H1 (cell line): Measurements from ENCODE around the gene TP53BP2. TPM values are rescaled to one million over a fixed set of nuclear protein-coding genes. Genes with fewer than 3 reads are reported as not detected.

Experiments
- CTCF ChIA-PET: fragments of 300-600 bp; sonication (Branson Sonifier 250); formaldehyde crosslinking; loops from one replicate; lab custom pipeline; 2021; ENCODE audit not compliant: partially characterized antibody; lab: Charles Lee
- POLR2A ChIA-PET: fragments of 300-600 bp; sonication (Branson Sonifier 250); formaldehyde crosslinking; loops from one replicate; lab custom pipeline; 2021; ENCODE audit warnings: inconsistent platforms; ENCODE audit not compliant: partially characterized antibody; lab: Charles Lee
- DNase-seq, 2 experiments: peaks; one replicate each; pipeline versions ENCODE4 v3.0.0 to v3.0.0-alpha.2; 2010 to 2022; ENCODE audit warnings: low spot score in 2 of 2, low read depth in 1 of 2, mixed read lengths in 1 of 2
- FAIRE-seq: peaks from 2 replicates; lab custom pipeline; 2011; peaks lifted over from hg19 to GRCh38; lab: Jason Lieb, UNC
- H2AFZ ChIP-seq: 2 replicates; pipeline ENCODE4 v1.8.1; 2012; ENCODE audit warnings: low read length, inconsistent platforms
- H2AK5ac ChIP-seq: 2 replicates; pipeline ENCODE4 v1.6.1; 2013; ENCODE audit warnings: low read depth, low read length
- H2BK120ac ChIP-seq: replicated peaks from 2 replicates; pipeline ENCODE3; 2013; ENCODE audit warnings: low read depth, low read length, inconsistent platforms
- H2BK12ac ChIP-seq: 2 replicates; pipeline ENCODE4 v1.6.1; 2013; ENCODE audit warnings: low read depth, low read length
- H2BK15ac ChIP-seq: 2 replicates; pipeline ENCODE4 v1.6.1; 2013; ENCODE audit warnings: low read length
- H2BK20ac ChIP-seq: 2 replicates; pipeline ENCODE4 v1.6.1; 2013; ENCODE audit warnings: low read length
- H2BK5ac ChIP-seq: 2 replicates; pipeline ENCODE4 v1.6.1; 2013; ENCODE audit warnings: low read depth, low read length
- H3K14ac ChIP-seq: 2 replicates; pipeline ENCODE4 v1.6.1; 2013; ENCODE audit warnings: inconsistent platforms; ENCODE audit not compliant: insufficient read length
- H3K18ac ChIP-seq: 2 replicates; pipeline ENCODE4 v1.6.1; 2013; ENCODE audit warnings: low read length; ENCODE audit errors: extremely low read depth
- H3K23ac ChIP-seq: 2 replicates; pipeline ENCODE4 v1.6.1; 2013; ENCODE audit warnings: inconsistent platforms; ENCODE audit not compliant: insufficient read length
- H3K23me2 ChIP-seq: 2 replicates; pipeline ENCODE4 v1.6.1; 2013; ENCODE audit warnings: low read depth, low read length
- H3K27ac ChIP-seq: 2 replicates; pipeline ENCODE4 v1.6.1; 2011; ENCODE audit warnings: low read depth, low read length, inconsistent platforms
- H3K27me3 ChIP-seq, 4 experiments: replicated peaks in 1 of 4; 1 replicate in 1 of 4; 2 replicates in 3 of 4; pipeline versions ENCODE4 v1.6.1 to v1.8.1; 2011 to 2013; ENCODE audit warnings: low read length in 3 of 4, mild to moderate bottlenecking in 3 of 4, inconsistent platforms in 2 of 4, mixed read lengths in 2 of 4, moderate library complexity in 1 of 4; ENCODE audit not compliant: control insufficient read depth in 3 of 4, insufficient read depth in 3 of 4; ENCODE audit errors: extremely low read depth in 1 of 4
- H3K36me3 ChIP-seq, 4 experiments: 2 replicates each; pipeline versions ENCODE4 v1.6.1 to v1.8.1; 2011 to 2013; ENCODE audit warnings: mild to moderate bottlenecking in 4 of 4, low read length in 3 of 4, moderate library complexity in 2 of 4, control low read depth in 1 of 4, inconsistent platforms in 1 of 4; ENCODE audit not compliant: insufficient read depth in 4 of 4, control insufficient read depth in 2 of 4
- H3K4ac ChIP-seq: replicated peaks from 2 replicates; pipeline ENCODE3; 2013; ENCODE audit warnings: low read length, low read depth, mixed read lengths, inconsistent platforms; ENCODE audit not compliant: insufficient read length
- H3K4me1 ChIP-seq, 4 experiments: replicated peaks in 1 of 4; 1 replicate in 1 of 4; 2 replicates in 3 of 4; pipeline versions ENCODE4 v1.6.1 to v1.8.1; 2011 to 2013; ENCODE audit warnings: low read length in 3 of 4, inconsistent platforms in 2 of 4, mixed read lengths in 1 of 4; ENCODE audit not compliant: insufficient read depth in 4 of 4, control insufficient read depth in 3 of 4
- H3K4me2 ChIP-seq, 2 experiments: 2 replicates each; pipeline versions ENCODE4 v1.6.1 to v1.8.1; 2011 to 2013; ENCODE audit warnings: low read depth in 2 of 2, low read length in 2 of 2, control low read depth in 1 of 2, inconsistent platforms in 1 of 2, mild to moderate bottlenecking in 1 of 2; ENCODE audit not compliant: insufficient read depth in 1 of 2
- H3K4me3 ChIP-seq, 4 experiments: fragments of 200-600, 300-600 bp in 1 of 4; sonication (generic), shearing (Covaris generic), sonication (Bioruptor Twin) in 1 of 4; 2 replicates each; pipeline versions ENCODE4 v1.5.1 to v1.8.1; 2011 to 2016; ENCODE audit warnings: low read length in 4 of 4, low read depth in 3 of 4, control low read depth in 2 of 4, inconsistent platforms in 2 of 4, mild to moderate bottlenecking in 2 of 4, mixed read lengths in 1 of 4, moderate library complexity in 1 of 4; ENCODE audit not compliant: insufficient read depth in 2 of 4; ENCODE audit errors: extremely low read depth in 1 of 4
- H3K56ac ChIP-seq: replicated peaks from 2 replicates; pipeline ENCODE3; 2013; ENCODE audit warnings: low read depth, mild to moderate bottlenecking, mixed read lengths, low read length, inconsistent platforms; ENCODE audit not compliant: insufficient read length
- H3K79me1 ChIP-seq: 2 replicates; pipeline ENCODE4 v1.6.1; 2013; ENCODE audit warnings: low read depth, low read length, control low read depth
- H3K79me2 ChIP-seq, 2 experiments: 2 replicates each; pipeline versions ENCODE4 v1.6.1 to v1.8.1; 2012 to 2013; ENCODE audit warnings: low read length in 2 of 2, mild to moderate bottlenecking in 2 of 2, inconsistent platforms in 1 of 2; ENCODE audit not compliant: insufficient read depth in 2 of 2, control insufficient read depth in 1 of 2
- H3K9ac ChIP-seq, 4 experiments: replicated peaks in 1 of 4; 1 replicate in 1 of 4; 2 replicates in 3 of 4; pipeline versions ENCODE4 v1.6.1 to v1.8.1; 2011 to 2013; ENCODE audit warnings: low read depth in 3 of 4, low read length in 3 of 4, control low read depth in 2 of 4, mild to moderate bottlenecking in 2 of 4, moderate library complexity in 2 of 4, inconsistent platforms in 1 of 4; ENCODE audit errors: extremely low read depth in 1 of 4
- H3K9me3 ChIP-seq, 2 experiments: 2 replicates each; pipeline versions ENCODE4 v1.6.1 to v1.8.1; 2012 to 2013; ENCODE audit warnings: mild to moderate bottlenecking in 2 of 2, moderate library complexity in 2 of 2, control low read depth in 1 of 2, inconsistent platforms in 1 of 2, low read depth in 1 of 2, low read length in 1 of 2, mixed read lengths in 1 of 2; ENCODE audit not compliant: insufficient read depth in 2 of 2
- H4K20me1 ChIP-seq, 2 experiments: replicated peaks in 1 of 2; 2 replicates each; pipeline versions ENCODE3 to v1.8.1; 2011 to 2013; ENCODE audit warnings: inconsistent platforms in 2 of 2, low read length in 2 of 2, mild to moderate bottlenecking in 1 of 2; ENCODE audit not compliant: insufficient read depth in 2 of 2, control insufficient read depth in 1 of 2
- H4K5ac ChIP-seq: 2 replicates; pipeline ENCODE4 v1.6.1; 2013; ENCODE audit warnings: low read length, low read depth, mixed read lengths, inconsistent platforms; ENCODE audit not compliant: insufficient read length
- H4K8ac ChIP-seq: 2 replicates; pipeline ENCODE4 v1.8.0; 2013; ENCODE audit warnings: mild to moderate bottlenecking, moderate library complexity, low read length, inconsistent platforms; ENCODE audit not compliant: insufficient read depth; ENCODE audit errors: extremely low read depth
- H4K91ac ChIP-seq: replicated peaks from 2 replicates; pipeline ENCODE3; 2013; ENCODE audit warnings: low read length, mixed read lengths, inconsistent platforms; ENCODE audit not compliant: insufficient read length
- ASH2L ChIP-seq: fragments of 200-600, 300-600 bp; sonication (generic); IDR thresholded peaks from one replicate; pipeline ENCODE4 v1.7.1; 2017; ENCODE audit warnings: low read length
- ATF3 ChIP-seq: IDR thresholded peaks from 2 replicates; pipeline ENCODE4 v1.6.1; 2011; ENCODE audit warnings: low read depth, mild to moderate bottlenecking, low read length; ENCODE audit not compliant: insufficient read depth
- CBX8 ChIP-seq: fragments of 300-800, 300-1000 bp; sonication (generic); IDR thresholded peaks from 2 replicates; pipeline ENCODE4 v1.7.1; 2016; ENCODE audit warnings: low read depth, low read length, borderline replicate concordance
- EGR1 ChIP-seq: IDR thresholded peaks from 2 replicates; pipeline ENCODE4 v1.6.1; 2011; ENCODE audit warnings: low read depth, low read length, borderline replicate concordance
- EZH2 ChIP-seq: fragments of 200-600 bp; sonication (generic); IDR thresholded peaks from 2 replicates; pipeline ENCODE4 v1.7.1; 2012; ENCODE audit warnings: low read depth, mild to moderate bottlenecking, moderate library complexity, low read length, inconsistent platforms; ENCODE audit not compliant: severe bottlenecking
- RXRA ChIP-seq: IDR thresholded peaks from 2 replicates; pipeline ENCODE4 v1.6.1; 2011; ENCODE audit warnings: low read depth, mild to moderate bottlenecking, low read length, moderate library complexity; ENCODE audit not compliant: insufficient read depth
- SAP30 ChIP-seq: fragments of 300-600 bp; sonication (generic); IDR thresholded peaks from 2 replicates; pipeline ENCODE4 v1.7.1; 2012; ENCODE audit warnings: low read length, moderate library complexity, mild to moderate bottlenecking, inconsistent platforms; ENCODE audit not compliant: insufficient read depth, insufficient replicate concordance
- SIX5 ChIP-seq: IDR thresholded peaks from 2 replicates; pipeline ENCODE4 v1.6.1; 2011; ENCODE audit warnings: mild to moderate bottlenecking, low read depth, low read length
- SUZ12 ChIP-seq: fragments of 200-600 bp; sonication (generic); IDR thresholded peaks from 2 replicates; pipeline ENCODE4 v1.6.1; 2012; ENCODE audit warnings: mild to moderate bottlenecking, inconsistent platforms, low read length, moderate library complexity, mixed read lengths
- TAF7 ChIP-seq: optimal IDR thresholded peaks from 2 replicates; pipeline ENCODE3; 2011; ENCODE audit warnings: low read depth, mild to moderate bottlenecking, inconsistent platforms, low read length, moderate library complexity, borderline replicate concordance
- WGBS, 2 experiments: shearing (Covaris generic) in 1 of 2; methylation state at CpG; one replicate each; pipeline versions ENCODE4 v1.1.6 to v1.1.7; 2013 to 2015; ENCODE audit warnings: low lambda C conversion rate in 2 of 2, mixed read lengths in 2 of 2, inconsistent platforms in 1 of 2, low coverage in 1 of 2, missing lambda C conversion rate in 1 of 2; ENCODE audit not compliant: insufficient replicate concordance in 2 of 2, insufficient coverage in 1 of 2, insufficient read length in 1 of 2; ENCODE audit errors: extremely low coverage in 1 of 2, missing lambda C conversion rate in 1 of 2; 5-methylcytosine and 5-hydroxymethylcytosine counted together
- polyA plus RNA-seq, 7 experiments: library from polyadenylated mRNA; depleted of rRNA in 3 of 7; stranded (reverse) in 5 of 7; unstranded in 2 of 7; fragments of >200 nt in 5 of 7; fragments of 200-250 nt in 2 of 7; gene quantifications; 1 replicate in 5 of 7; 2 replicates in 1 of 7; 4 replicates in 1 of 7; pipeline versions ENCODE4 v1.2.1 to v1.2.3, GENCODE V29; 2011 to 2013; ENCODE audit warnings: missing spikeins in 2 of 7, mixed read lengths in 2 of 7
- total RNA-seq: library from RNA; stranded (reverse); fragmentation: NEBNext Ultra II Directional; extraction: Animal tissue kit (Norgen Biotek cat#: 25700); gene quantifications from 2 replicates; pipeline ENCODE4 v1.2.1, GENCODE V29; 2021

Gene TP53BP2
- total and polyA plus RNA-seq, 2 of the 8 experiments (the other 6 are each of a cell fraction or from before 2014, with no cell fraction given): 18.0 to 38.7 TPM

GRCh38 chr1:223754681-223755431, 90.9 kb downstream of the TP53BP2 start:
- CTCF ChIA-PET: interaction anchor here (1.3 to 2.4 kb wide), 3 partner anchors 17 to 49 kb away, joined by 3 to 9 read pairs (median 4); no protein-coding TSS in a partner anchor
- WGBS, 2 experiments: 90% methylated on average over 17 of the region's 17 CpGs; no CpG with 5 or more reads in 1 of the 2 experiments
- TF ChIP-seq ASH2L (no peak), SUZ12 (no peak), SAP30 (no peak), TAF7 (no peak), EGR1 (no peak), RXRA (no peak), CBX8 (no peak), SIX5 (no peak), EZH2 (no peak), ATF3 (no peak)

More at GRCh38 chr1:223754681-223755431, 90.9 kb downstream of the TP53BP2 start:
- H3K14ac ChIP-seq: no peak overlapping the region
- no peak overlapping the region for H2BK12ac ChIP-seq
- H3K27ac ChIP-seq: no peak overlapping the region
- H2BK15ac ChIP-seq: no peak overlapping the region
- DNase-seq: no peak
- H3K9ac ChIP-seq: no peak overlapping the region
- H2AFZ ChIP-seq: no peak overlapping the region
- no peak overlapping the region for H3K4me2 ChIP-seq
- no peak overlapping the region for H4K5ac ChIP-seq
- no peak overlapping the region for H2BK120ac ChIP-seq
- H3K4me1 ChIP-seq: peaks cover 0 to 8% (median 5%) of the 10 kb centered on the region in 4 experiments; a peak in 6 of 7 replicates
- no peak overlapping the region for H3K4me3 ChIP-seq
- no peak overlapping the region for H2BK20ac ChIP-seq
- H3K4ac ChIP-seq: no peak overlapping the region
- no peaks in the 10 kb centered on the region; the same call in 1 of the 2 replicates for H3K23me2 ChIP-seq
- H3K9me3 ChIP-seq: no peaks in the 10 kb centered on the region
- no peaks in the 10 kb centered on the region for H3K79me1 ChIP-seq
- H4K20me1 ChIP-seq: no peaks in the 10 kb centered on the region
- FAIRE-seq: no peak
- H3K79me2 ChIP-seq: no peaks in the 10 kb centered on the region
- H3K18ac ChIP-seq: no peak overlapping the region
- H4K91ac ChIP-seq: no peak overlapping the region
- H3K23ac ChIP-seq: no peak overlapping the region
- POLR2A ChIA-PET: no interaction called here
- H4K8ac ChIP-seq: no peak overlapping the region
- no peak overlapping the region for H2BK5ac ChIP-seq
- H3K36me3 ChIP-seq: no peaks in the 10 kb centered on the region
- H3K56ac ChIP-seq: no peak overlapping the region
- H3K27me3 ChIP-seq: no peaks in the 10 kb centered on the region
- no peak overlapping the region for H2AK5ac ChIP-seq
